ENCODE measurements around the gene CENPE.
"Not testable (repeated sequence)": the region's sequence is repeated elsewhere in the genome, so short reads cannot be mapped to it uniquely, and the experiment has no call there.

The CENPE gene

GRCh38 chr4:103201253-103201652, 3.1 kb upstream of the CENPE start:
- DNase-seq (ENCODE audit: low read depth) = no peak
- H3K4me3 ChIP-seq (ENCODE audit: control insufficient read depth, low read depth, low read length) = no peak overlapping the region
- no peak for TF ChIP-seq CTCF (IDR thresholded peaks at IDR 0.05; ENCODE audit: control insufficient read depth, insufficient read depth, low read depth, low read length, missing control alignments)

- TF ChIP-seq CTCF (IDR thresholded peaks at IDR 0.05; ENCODE audit: control insufficient read depth, insufficient read depth, low read depth, low read length, missing control alignments) = no peak
- H3K4me3 ChIP-seq (ENCODE audit: control insufficient read depth, low read depth, low read length) = peak overlapping the region; percentile 68
These were observed 866 bp upstream of the CENPE start for GRCh38 chr4:103199009-103199408.

DNA sequence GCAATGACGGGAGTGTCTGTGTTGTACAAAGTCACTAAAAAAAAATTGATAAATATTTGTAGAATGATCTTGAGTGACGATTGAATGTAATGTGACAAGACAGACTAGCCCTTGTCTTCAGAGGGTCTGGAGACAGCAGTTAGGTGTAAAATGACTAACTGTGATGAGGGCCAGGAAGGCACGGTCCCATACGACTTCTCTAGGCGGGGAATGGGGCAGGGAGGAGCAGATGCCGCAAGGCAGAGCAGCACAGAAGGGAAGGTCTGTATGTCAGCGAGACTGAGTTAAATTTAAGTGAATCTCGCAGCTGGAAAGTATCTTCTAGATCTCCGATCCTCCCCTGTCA, 405 bp downstream of the CENPE start:
- no peak for TF ChIP-seq CTCF (IDR thresholded peaks at IDR 0.05; ENCODE audit: control insufficient read depth, insufficient read depth, low read depth, low read length, missing control alignments)
- DNase-seq (ENCODE audit: low read depth) = no peak
- peak overlapping the region; percentile 68 for H3K4me3 ChIP-seq (ENCODE audit: control insufficient read depth, low read depth, low read length)

More at GRCh38 chr4:103199009-103199408, 866 bp upstream of the CENPE start:
- no peak for DNase-seq (ENCODE audit: low read depth)

DNA sequence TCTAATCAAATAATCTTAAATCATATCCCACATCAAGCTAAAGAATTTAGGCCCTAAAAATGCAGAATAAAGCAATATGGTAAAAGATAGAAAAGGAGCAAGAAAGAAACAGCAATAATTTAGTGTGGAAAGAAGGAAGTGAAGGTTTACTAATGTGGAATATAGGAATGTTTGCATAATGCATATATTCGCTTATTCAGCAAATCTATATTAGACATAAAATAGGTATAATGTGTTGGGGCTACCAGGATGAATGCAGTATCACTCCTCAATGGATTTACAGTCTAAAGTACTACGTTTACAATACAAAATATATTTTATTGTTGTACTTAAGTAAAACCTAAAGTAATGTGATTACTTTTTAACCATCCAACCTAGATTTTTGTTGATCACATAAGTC, 4.7 kb downstream of the CENPE start:
- no peak overlapping the region for H3K4me3 ChIP-seq (ENCODE audit: control insufficient read depth, low read depth, low read length)

GRCh38 chr4:103171006-103171405, 27.1 kb downstream of the CENPE start:
- TF ChIP-seq CTCF (IDR thresholded peaks at IDR 0.05; ENCODE audit: control insufficient read depth, insufficient read depth, low read depth, low read length, missing control alignments) = no peak
- no peak overlapping the region for H3K4me3 ChIP-seq (ENCODE audit: control insufficient read depth, low read depth, low read length)
- DNase-seq (ENCODE audit: low read depth) = no peak

More for the DNA sequence above, 4.7 kb downstream of the CENPE start:
- DNase-seq (ENCODE audit: low read depth) = no peak
- TF ChIP-seq CTCF (IDR thresholded peaks at IDR 0.05; ENCODE audit: control insufficient read depth, insufficient read depth, low read depth, low read length, missing control alignments) = no peak

DNA sequence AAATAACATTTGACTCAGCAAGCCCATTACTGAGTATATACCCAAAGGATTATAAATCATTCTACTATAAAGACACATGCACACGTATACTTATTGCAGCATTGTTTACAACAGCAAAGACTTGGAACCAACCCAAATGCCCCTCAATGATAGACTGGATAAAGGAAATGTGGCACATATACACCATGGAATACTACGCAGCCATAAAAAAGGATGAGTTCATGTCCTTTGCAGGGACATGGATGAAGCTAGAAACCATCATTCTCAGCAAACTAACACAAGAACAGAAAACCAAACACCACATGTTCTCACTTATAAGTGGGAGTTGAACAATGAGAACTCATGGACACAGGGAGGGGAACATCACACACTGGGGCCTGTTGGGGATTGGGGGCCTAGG, 28.4 kb downstream of the CENPE start:
- DNase-seq (ENCODE audit: low read depth); H3K4me3 ChIP-seq (ENCODE audit: control insufficient read depth, low read depth, low read length): not testable (repeated sequence)

DNA sequence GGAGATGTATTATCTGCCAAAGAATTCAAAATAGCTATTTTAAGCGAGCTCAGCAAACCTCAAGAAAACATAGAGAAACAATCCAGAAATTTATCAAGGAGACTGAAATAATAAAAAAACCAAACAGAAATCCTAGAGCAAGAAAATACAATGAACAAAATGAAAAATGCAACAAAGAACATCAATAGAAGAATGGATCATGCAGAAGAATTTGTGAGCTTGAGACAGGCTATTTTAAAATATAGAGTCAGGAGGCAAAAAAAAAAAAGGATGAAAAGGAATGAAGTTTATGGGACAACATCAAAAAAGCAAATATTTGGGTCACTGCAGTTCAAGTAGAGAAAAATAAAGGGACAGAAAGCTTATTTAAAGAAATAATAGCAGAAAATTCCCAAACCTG, 29.1 kb downstream of the CENPE start:
- TF ChIP-seq CTCF (IDR thresholded peaks at IDR 0.05; ENCODE audit: control insufficient read depth, insufficient read depth, low read depth, low read length, missing control alignments) = no peak
- no peak for DNase-seq (ENCODE audit: low read depth)
- H3K4me3 ChIP-seq (ENCODE audit: control insufficient read depth, low read depth, low read length) = no peak overlapping the region
